GOT3 (cell line): Measurements from ENCODE around the gene NARF.
A peak's percentile ranks its signal among the peaks of the same experiment; 100 is the strongest.
"Not testable (repeated sequence)": the region's sequence is repeated elsewhere in the genome, so short reads cannot be mapped to it uniquely, and the experiment has no call there.

Source experiments
- DNase-seq: peaks from one replicate; lab custom pipeline; 2025; ENCODE audit warnings: mixed read lengths; lab: John Stamatoyannopoulos, UW

NARF gene

DNA sequence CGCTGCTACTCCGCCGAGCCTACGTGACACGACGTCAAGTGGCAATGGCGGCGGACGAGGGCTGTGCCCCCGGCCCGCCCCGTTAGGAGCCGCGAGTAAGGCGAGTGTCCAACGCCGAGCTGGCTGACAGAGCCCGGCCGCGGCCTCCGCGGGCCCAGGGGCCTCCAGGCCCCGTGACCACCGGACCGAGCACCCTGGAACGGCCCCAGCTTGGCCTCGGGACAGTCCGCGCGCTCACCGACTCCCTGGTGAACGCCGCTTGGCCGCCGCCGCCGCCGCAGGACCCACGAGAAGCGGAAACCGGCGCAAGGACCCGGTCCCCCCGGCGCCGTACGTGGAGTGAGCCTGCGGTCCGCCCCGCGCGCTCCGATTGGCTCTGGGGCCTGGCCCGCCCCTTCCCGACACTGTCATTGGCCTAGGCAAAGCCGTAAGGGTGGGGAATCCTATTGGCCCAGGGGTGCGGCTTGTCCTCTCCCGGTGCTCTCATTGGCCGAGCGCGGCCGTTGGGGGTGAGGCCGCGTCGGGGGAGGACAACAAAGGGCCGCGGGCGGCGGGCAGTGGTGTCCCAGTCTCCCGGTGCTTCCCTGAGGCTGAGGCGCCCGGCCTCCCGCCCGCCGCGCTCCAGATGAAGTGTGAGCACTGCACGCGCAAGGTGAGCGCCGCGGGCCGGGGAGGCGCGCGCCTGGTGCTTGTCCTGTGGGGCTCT lies at the start of gene NARF:
Gene NARF (plus strand): TSS at position 563 of the 706 bp plus-strand sequence. CDS start 63 bp downstream, at position 626.
- peak; percentile 89 for DNase-seq

DNA sequence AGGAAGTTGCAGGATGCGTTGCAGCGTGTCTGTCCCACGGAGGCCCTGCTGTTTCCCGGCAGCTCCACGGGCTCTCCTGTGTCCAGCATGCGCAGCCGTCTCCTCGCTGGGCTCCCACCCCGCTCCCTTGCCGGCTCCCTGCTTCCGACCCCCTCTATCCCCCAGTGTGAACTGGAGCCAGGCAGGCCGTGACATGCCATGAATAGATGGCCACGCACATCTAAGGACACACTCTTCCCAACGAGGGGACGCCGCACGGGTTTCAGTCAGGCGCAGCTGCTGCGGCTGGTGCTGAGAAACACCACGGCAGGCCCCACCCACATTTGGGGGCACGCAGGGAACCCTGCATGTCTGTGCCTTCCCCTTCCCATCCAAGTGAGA lies 49.6 kb upstream of the NARF start:
- DNase-seq, result no peak

DNA sequence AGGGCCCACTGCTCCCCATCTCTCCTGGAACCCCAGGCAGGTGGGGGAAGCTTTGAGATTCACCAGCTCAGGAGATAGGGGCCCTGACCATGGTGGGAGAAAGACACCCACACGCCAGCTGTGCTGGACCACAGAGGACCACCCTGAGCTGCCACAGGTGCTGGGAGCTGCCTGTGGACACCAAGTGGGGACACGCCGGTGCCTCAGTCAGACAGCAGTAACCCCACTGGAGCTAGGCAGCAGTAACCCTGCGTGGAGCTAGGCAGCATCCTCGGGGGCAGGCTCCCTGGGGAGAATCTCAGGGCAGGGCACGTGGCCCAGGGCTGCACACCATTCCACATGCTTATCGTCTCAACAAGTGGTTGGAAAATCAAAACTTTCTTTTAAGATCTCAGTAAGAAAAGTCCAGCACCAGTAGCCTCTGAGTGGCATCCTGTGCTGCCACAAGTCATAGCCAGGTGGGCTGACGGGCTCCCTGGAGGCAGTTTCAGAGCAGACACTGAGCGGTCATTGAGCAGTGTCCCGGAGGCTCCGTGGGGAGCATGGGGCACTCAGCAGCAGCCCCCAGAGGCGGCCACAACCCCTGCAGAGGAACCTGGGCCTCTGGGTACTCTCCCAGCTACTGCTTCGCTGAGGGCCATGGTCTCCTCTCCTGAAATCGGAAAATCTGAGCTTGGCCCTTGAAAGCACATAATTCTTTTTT lies 48.4 kb upstream of the NARF start:
- DNase-seq, result no peak

- no peak for DNase-seq
Measured at GRCh38 chr17:82411396-82412053, 47.0 kb upstream of the NARF start.

DNA sequence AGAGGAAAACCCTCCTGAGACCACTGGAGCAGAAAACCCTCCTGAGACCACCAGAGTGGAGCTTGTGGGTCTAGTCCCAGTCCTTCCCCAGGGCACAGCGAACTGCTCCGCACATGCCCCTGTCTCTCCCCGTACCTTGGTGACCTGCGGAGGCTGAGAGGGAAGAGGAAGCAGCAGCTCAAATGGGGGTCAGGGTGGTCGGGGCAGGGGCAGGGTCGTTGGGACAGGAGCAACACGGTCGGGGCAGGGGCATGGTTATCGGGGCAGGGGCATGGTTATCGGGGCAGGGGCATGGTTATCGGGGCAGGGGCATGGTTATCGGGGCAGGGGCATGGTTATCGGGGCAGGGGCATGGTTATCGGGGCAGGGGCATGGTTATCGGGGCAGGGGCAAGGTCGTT lies 46.5 kb upstream of the NARF start:
- DNase-seq, result not testable (repeated sequence)

DNA sequence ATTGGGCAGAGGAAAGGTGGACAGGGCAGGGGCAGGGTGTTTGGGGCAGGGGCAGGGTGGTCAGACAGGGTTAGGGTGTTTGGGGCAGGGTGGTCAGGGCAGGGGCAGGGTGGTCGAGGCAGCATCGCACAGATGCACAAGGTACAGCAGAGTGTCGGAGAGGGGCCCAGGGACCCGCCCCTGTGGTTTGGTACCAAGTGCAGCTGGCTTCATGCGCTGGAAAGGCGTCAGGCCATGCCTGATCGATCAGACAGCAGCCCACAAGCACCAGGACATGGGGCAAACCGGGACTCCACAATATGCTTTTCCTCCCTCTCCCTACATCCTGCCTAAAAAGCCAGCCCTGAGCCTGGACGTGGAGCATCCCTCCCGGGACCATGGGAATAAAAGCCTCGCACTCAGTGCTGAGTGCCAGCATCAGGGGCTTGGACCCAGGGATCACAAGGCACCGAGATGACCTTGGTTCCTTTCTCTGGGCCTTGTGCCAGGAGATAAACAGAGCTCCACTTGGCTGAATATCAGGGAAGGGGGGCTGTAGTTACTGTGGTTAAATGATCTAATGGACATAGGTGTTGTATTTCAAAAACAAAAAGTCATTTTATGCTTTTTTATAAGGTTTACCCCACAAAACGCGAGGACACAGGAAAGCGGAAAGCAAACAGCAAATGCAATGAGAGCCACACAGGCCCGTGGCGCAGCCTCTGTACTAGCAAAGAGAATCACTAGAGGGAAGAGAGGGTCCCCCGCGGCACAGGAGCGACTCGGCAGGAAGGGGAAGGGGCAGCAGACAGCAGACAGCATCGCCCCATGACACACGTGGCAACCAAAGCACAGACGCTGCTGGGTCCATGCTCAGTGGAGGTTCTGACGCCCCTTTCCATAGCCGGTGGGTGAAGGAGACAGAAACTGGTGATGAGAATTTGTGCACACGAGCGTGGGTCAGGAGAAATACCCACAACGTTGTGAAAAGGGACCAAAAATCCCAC lies 45.7 kb upstream of the NARF start:
- no peak for DNase-seq

DNA sequence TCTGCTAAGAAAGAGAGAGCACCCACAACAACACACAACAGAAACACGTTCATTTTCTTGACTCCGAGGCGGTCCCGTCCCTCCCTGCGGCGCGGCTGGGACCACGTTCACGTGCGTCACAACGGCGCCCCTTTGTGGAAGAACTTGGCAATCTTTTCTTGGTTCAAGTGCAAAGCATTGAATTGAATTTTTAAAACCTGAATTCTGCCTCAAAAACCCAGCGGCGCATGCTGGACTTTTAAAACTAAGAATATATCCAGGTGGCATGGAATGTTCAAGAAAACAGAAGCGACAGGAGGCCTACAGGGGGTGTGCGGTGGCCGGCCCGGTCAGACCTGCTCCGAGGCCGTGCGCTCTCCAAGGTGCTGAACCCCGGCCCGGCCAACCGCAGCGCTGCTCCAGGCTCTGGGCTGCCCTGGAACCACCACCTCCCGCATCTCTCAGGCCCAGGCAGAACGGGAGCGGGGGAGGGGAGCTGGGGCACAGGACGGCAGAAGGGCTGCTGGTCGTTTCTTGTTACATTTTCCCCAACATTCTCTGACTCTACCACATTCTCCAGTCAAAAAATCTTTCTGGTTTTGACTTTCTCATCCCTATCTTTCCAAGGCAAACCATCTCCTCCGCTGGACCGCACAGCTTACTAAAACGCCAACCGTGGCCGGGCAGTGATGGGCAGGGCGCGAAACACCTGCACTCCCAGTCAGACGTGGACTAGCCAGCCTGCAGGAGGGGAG lies 43.8 kb upstream of the NARF start:
- peak; percentile 31 for DNase-seq

DNA sequence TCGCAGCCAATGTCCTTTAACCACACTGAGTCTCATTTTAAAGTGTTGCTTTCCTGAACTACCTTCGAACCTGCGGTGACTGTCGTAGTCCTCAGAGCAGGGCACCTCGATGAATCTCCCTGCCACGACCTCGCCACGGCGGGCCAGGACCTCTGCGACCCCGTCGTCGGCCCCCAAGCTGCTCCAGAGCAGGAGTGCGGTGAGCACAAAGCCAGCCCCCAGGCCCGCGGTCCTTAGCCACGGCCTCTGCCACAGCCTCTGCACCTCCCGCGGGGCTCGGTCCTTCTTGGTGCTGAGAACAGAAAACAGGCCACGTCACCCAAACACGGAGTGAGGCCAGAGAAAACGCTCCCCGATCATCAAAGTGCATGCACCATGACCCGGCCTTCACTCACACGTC lies 43.2 kb upstream of the NARF start:
- DNase-seq, result no peak

DNA sequence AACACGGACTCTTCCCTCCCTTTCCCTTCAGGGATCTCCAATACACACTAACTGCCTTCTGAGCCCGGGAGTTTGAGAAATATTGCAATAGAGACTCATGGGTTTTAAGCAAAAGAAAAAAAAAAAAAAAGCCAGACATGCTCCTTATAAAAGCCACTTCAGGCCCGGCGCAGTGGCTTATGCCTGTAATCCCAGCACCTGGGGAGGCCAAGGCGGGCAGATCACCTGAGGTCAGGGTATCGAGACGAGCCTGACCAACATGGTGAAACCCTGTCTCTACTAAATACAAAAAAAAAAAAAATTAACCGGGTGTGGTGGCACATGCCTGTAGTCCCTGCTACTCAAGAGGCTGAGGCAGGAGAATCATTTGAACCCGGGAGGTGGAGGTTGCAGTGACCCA lies 42.8 kb upstream of the NARF start:
- DNase-seq, result no peak

DNA sequence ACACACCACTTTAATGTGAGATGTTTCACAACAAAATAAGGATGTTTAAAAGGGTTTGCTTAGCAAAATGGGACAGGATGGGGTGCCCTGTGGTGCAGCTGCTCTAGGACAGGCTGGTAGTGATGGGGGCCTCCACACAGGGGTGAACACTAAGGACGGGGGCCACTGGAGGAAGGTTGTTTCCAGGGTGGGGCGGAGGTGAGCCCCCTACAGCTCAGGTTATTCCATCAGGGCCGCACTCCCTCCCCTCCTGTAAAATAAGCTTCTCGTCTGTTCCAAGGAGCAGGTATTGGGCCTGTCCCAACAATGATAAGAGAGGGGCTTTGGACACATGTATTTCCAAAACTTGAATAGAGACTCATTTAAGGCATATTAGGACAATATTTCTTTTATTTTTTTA lies 42.3 kb upstream of the NARF start:
- no peak for DNase-seq

GRCh38 chr17:82416771-82417170 lies 41.8 kb upstream of the NARF start:
- no peak for DNase-seq

- DNase-seq, result peak; percentile 70
Measured at GRCh38 chr17:82418001-82418986, 40.2 kb upstream of the NARF start, which contains the start of the genes HEXD and OGFOD3. HEXD (plus strand) TSS chr17:82418347; CDS start chr17:82419800, 1,453 bp downstream. OGFOD3 (minus strand) TSS chr17:82418586; CDS start chr17:82418485, 101 bp downstream.

DNA sequence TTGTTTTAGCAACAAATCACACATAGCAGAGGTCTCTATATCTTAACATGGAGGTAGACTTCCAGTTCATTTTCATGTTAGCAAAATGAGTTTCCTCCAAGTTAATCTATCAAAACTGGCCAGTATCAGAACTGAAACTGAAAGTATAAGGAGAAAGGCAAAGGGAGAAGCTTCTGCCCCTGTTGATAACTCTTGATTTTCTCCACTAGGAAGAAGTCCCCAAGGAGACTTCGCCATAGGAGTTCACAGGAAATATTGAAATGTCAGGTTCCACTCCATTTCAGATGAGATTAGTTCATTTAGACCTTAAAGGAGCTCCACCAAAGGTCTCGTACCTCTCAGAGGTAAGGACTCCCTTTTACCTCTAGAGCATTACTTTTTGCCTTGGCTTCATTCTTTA lies 39.0 kb upstream of the NARF start:
- no peak for DNase-seq

GRCh38 chr17:82424001-82424862 lies 34.3 kb upstream of the NARF start:
- DNase-seq, result no peak

DNA sequence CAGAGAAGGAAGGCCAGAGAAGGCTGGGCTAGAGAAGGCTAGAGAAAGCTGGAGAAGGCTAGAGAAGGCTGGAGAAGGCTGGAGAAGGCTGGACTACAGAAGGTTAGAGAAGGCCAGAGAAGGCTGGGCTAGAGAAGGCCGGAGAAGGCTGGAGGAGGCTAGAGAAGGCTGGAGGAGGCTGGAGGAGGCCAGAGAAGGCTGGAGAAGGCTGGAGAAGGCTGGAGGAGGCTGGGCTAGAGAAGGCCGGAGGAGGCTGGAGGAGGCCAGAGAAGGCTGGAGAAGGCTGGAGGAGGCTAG lies 33.7 kb upstream of the NARF start:
- no peak for DNase-seq

- DNase-seq, result no peak
Measured at GRCh38 chr17:82428546-82428945, 30.0 kb upstream of the NARF start.

GRCh38 chr17:82429824-82430223 lies 28.7 kb upstream of the NARF start:
- DNase-seq, result no peak

GRCh38 chr17:82432017-82432416 lies 26.5 kb upstream of the NARF start:
- no peak for DNase-seq
